Activated CD8-positive, alpha-beta T cell treated with anti-CD3 and anti-CD28 coated beads for 36 hours (primary cell): ENCODE results near the gene SNX25. TPM values are rescaled to one million over a fixed set of nuclear protein-coding genes. Genes with fewer than 3 reads are reported as not detected.
A peak's percentile ranks its signal among the peaks of the same experiment; 100 is the strongest.

Experiments
- ATAC-seq: fragments of 200-7000 bp; cut with Tn5 transposase; one replicate; pipeline ENCODE4 v1.10.0; 2021; ENCODE audit warnings: mild to moderate bottlenecking, moderate library complexity
- CTCF ChIA-PET: fragments of 350-600 bp; sonication (Branson Sonifier 250); formaldehyde crosslinking; loops from one replicate; lab custom pipeline; 2021; ENCODE audit warnings: antibody characterized with exemption; lab: Charles Lee
- POLR2A ChIA-PET: fragments of 350-600 bp; sonication (Branson Sonifier 250); formaldehyde crosslinking; loops from one replicate; lab custom pipeline; 2021; ENCODE audit warnings: antibody characterized with exemption; lab: Charles Lee
- DNase-seq: peaks from one replicate; pipeline ENCODE4 v3.0.0-alpha.2; 2020
- H3K27ac Mint-ChIP-seq: one replicate; pipeline ENCODE4 v1.8.0; 2021; ENCODE audit warnings: mild to moderate bottlenecking, mixed read lengths
- H3K27me3 Mint-ChIP-seq: one replicate; pipeline ENCODE4 v1.8.0; 2021; ENCODE audit warnings: mixed read lengths
- H3K36me3 Mint-ChIP-seq: one replicate; pipeline ENCODE4 v1.8.0; 2021; ENCODE audit warnings: low read depth, mixed read lengths
- H3K4me1 Mint-ChIP-seq: one replicate; pipeline ENCODE4 v1.8.0; 2021; ENCODE audit warnings: low read depth, mixed read lengths
- H3K4me3 Mint-ChIP-seq: one replicate; pipeline ENCODE4 v1.8.0; 2021; ENCODE audit warnings: mild to moderate bottlenecking, moderate library complexity, mixed read lengths
- H3K9me3 Mint-ChIP-seq: one replicate; pipeline ENCODE4 v1.8.0; 2021; ENCODE audit warnings: mixed read lengths
- CTCF ChIP-seq: fragments of 200-600 bp; IDR thresholded peaks from one replicate; pipeline ENCODE4 v1.8.0; 2022; ENCODE audit warnings: antibody characterized with exemption, mild to moderate bottlenecking
- intact Hi-C: fragments of 100-400 bp; cut with micrococcal nuclease; formaldehyde crosslinking; loops from one replicate; pipeline ENCODE4 v1.10.0; 2022
- total RNA-seq, 2 experiments: library from RNA; stranded (reverse); gene quantifications; one replicate each; pipeline ENCODE4 v1.2.3, GENCODE V29; 2021

Gene SNX25
- total RNA-seq, 2 experiments from 2014 or later: 24.0 to 24.3 TPM

DNA sequence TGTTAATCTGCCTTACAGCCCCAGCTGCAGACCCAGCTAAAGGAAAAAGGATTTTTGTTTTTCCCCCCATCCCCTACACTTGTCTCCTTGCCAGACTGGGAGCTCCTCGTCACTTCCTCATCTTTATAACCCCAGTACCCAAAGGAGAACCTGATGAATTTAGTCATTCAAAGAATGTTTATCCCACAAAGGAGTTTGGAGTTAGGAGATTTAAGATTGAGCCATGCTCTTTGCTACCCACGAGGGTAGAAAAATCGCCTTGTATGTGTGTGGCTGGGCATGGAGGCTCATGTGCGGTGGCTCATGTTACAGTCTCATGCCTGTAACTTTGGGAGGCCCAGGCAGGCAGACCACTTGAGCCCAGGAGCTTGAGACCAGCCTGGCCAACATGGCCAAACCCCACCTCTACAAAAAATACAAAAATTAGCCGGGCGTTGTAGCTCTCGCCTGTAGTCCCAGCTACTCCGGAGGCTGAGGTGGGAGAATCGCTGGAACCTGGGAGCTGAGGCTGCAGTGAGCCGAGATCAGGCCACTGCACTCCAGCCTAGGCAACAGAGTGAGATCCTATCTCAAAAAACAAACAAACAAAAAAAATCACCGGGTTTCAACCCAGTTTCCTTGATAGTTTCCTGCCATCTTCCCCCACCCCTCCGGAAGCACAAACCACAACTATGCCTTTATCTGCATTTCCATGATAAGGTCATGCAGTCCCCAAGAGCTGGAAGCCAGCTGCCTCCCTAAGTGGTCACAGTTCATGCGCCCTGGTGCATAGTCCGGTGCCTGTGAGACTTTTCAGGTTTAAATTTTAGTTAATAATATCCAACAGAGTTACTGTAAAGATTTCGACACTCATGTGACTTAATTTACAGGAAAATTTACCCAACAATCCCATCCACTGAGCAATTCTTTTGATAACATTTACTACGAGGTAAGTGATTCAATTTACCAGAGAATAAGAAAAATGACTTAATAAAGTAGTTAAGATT lies 7.1 kb upstream of the SNX25 start:
- no peak for TF ChIP-seq CTCF
- intact Hi-C loops: loop anchor here (10.0 kb wide), 1 partner anchor 193 kb away; the partner anchor contains the start of genes ANKRD37 and LRP2BP
- ATAC-seq: no peak
- Mint-ChIP-seq H3K27me3 (no peaks in the 10 kb centered on the region), H3K27ac (peak overlapping the region; percentile 97), H3K4me3 (peak overlapping the region; percentile 78), H3K9me3 (no peaks in the 10 kb centered on the region), H3K4me1 (peaks cover 38% of the 10 kb centered on the region), H3K36me3 (peaks cover 26% of the 10 kb centered on the region)
- CTCF ChIA-PET: interaction anchor here (1.0 to 10.2 kb wide), 2 partner anchors 17 to 146 kb away, joined by 3 to 81 read pairs; no protein-coding TSS in a partner anchor
- POLR2A ChIA-PET: interaction anchor here (0.5 to 1.4 kb wide), 2 partner anchors 17 to 816 kb away, joined by 3 read pairs; no protein-coding TSS in a partner anchor
- DNase-seq: peak; percentile 11

DNA sequence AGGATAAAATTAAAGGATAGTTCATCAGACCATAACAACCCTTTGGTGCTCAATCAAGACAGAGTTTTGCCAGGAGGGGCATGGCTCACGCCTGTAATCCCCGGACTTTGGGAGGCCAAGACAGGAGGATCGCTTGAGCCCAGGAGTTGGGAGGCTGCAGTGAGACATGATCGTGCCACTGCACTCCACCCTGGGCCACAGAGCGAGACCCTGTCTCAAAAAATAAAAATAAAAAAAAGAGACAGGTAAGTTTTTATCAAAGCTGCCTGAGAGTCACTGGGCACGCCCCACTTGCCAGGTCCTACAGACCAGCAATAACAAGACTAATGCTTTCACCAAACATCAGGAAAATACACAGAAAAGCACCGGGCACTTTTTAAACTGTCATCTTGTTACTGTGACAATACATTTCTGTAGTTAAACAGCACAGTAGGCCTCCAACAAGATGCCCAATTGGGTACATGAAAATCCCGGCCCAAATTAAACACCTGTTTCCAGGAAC lies 6.4 kb upstream of the SNX25 start:
- Mint-ChIP-seq H3K27ac (peak overlapping the region; percentile 97), H3K36me3 (peaks cover 23% of the 10 kb centered on the region), H3K4me1 (peaks cover 38% of the 10 kb centered on the region), H3K9me3 (no peaks in the 10 kb centered on the region), H3K27me3 (no peaks in the 10 kb centered on the region), H3K4me3 (peak overlapping the region; percentile 78)
- ChIA-PET CTCF (no interaction called here), POLR2A (interaction anchor here (0.5 kb wide), 1 partner anchor 815 kb away, joined by 3 read pairs; no protein-coding TSS in a partner anchor)
- intact Hi-C loops: loop anchor here (10.0 kb wide), 1 partner anchor 192 kb away; the partner anchor contains the start of genes ANKRD37 and LRP2BP
- no peak for TF ChIP-seq CTCF
- ATAC-seq (peak; percentile 6), DNase-seq (peak; percentile 24)

DNA sequence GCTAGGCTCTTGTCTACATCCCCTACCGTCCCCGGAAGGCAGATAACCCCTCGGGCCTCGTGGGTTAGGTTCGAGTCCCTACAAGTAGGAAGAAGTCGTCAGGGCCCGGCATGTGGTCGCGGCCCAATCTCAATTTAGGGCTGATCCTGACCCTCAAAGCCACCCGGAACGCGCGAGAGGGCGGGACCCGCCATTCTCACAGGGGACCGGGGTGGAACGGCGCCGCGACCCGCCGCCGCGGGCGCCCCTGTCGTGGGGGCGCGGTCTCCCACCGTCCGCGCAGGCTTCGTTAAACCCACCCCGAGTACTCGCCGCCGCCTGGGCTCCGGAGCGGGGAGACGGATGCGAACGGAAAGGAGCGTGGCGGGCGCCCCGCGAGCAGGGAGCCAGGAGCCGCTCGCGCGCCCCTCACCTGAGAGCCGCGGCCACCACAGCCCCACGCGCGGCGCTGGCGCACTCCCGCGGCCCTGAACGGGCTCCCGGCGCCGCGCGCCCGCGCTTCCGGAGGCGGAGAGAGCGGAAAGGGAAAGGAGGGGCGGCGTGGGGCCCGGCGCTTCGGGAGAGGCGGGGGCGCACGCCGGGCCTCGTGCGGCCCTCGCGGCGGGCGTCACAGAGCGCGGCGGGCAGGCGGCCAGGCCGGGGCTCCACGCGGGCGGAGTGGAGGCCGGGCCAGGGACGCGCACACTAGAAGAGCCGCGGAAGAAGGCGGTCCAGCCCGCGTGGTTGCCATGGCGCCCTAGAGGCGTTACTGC lies 5.7 kb upstream of the SNX25 start, which contains the start of gene CFAP97:
Gene CFAP97 (minus strand): TSS at position 515 of the 752 bp plus-strand sequence. CDS start 12,804 bp downstream, outside the sequence.
- peak; percentile 80 for DNase-seq

More for the DNA sequence above, 5.7 kb upstream of the SNX25 start, which contains the start of gene CFAP97:
- ATAC-seq: peak; percentile 84
- ChIA-PET CTCF (no interaction called here), POLR2A (interaction anchor here (1.0 to 1.3 kb wide), 3 partner anchors 17 to 192 kb away, joined by 3 to 8 read pairs (median 3); partner anchors contain the start of genes ANKRD37, LRP2BP and SLC25A4)
- no peak for TF ChIP-seq CTCF
- intact Hi-C loops: loop anchor here (10.0 kb wide), 1 partner anchor 191 kb away; the partner anchor contains the start of genes ANKRD37 and LRP2BP
- H3K36me3 Mint-ChIP-seq: peaks cover 23% of the 10 kb centered on the region
- peak within 1 kb of the TSS; percentile 97 for H3K27ac Mint-ChIP-seq
- H3K4me1 Mint-ChIP-seq: peaks cover 38% of the 10 kb centered on the region
- peak within 1 kb of the TSS; percentile 78 for H3K4me3 Mint-ChIP-seq
- no peaks in the 10 kb centered on the region for H3K27me3 Mint-ChIP-seq
- H3K9me3 Mint-ChIP-seq: no peaks in the 10 kb centered on the region
